ENCODE measurements around the gene NDUFB10.
"Not testable (repeated sequence)": the region's sequence is repeated elsewhere in the genome, so short reads cannot be mapped to it uniquely, and the experiment has no call there.

The NDUFB10 gene

GRCh38 chr16:1953734-1954133 lies 5.6 kb upstream of the NDUFB10 start:
- Histone ChIP-seq H3K4me2 (ENCODE audit: low read length) (no peak overlapping the region), H3K27me3 (ENCODE audit: control insufficient read depth, insufficient read depth, low read length) (no peaks in the 10 kb centered on the region), H3K79me2 (no peaks in the 10 kb centered on the region), H3K27ac (no peak overlapping the region), H3K4me1 (no peaks in the 10 kb centered on the region), H3K4me3 (ENCODE audit: low read depth, low read length) (no peak overlapping the region), H3K36me3 (ENCODE audit: control insufficient read depth, insufficient read depth, low read length) (no peaks in the 10 kb centered on the region), H3K9me3 (ENCODE audit: control insufficient read depth, low read length) (no peaks in the 10 kb centered on the region), H3K9ac (no peak overlapping the region), H2AFZ (no peak overlapping the region)
- no peak for TF ChIP-seq CTCF (IDR thresholded peaks at IDR 0.05)

GRCh38 chr16:1957434-1958142 lies 1.8 kb upstream of the NDUFB10 start:
- H3K36me3 ChIP-seq (ENCODE audit: control insufficient read depth, insufficient read depth, low read length); H3K4me2 ChIP-seq (ENCODE audit: low read length); H3K79me2 ChIP-seq; H3K4me1 ChIP-seq; H3K4me3 ChIP-seq (ENCODE audit: low read depth, low read length); H3K27me3 ChIP-seq (ENCODE audit: control insufficient read depth, insufficient read depth, low read length); H3K9me3 ChIP-seq (ENCODE audit: control insufficient read depth, low read length); H3K27ac ChIP-seq; H2AFZ ChIP-seq; H3K9ac ChIP-seq: not testable (repeated sequence)

- not testable (repeated sequence) for H3K27ac ChIP-seq; H3K36me3 ChIP-seq (ENCODE audit: control insufficient read depth, insufficient read depth, low read length); H3K9me3 ChIP-seq (ENCODE audit: control insufficient read depth, low read length); H3K27me3 ChIP-seq (ENCODE audit: control insufficient read depth, insufficient read depth, low read length); H3K4me2 ChIP-seq (ENCODE audit: low read length); H3K4me1 ChIP-seq; H2AFZ ChIP-seq; H3K79me2 ChIP-seq; H3K9ac ChIP-seq; H3K4me3 ChIP-seq (ENCODE audit: low read depth, low read length)
Measured at GRCh38 chr16:1958143-1958491, 1.2 kb upstream of the NDUFB10 start.

- H2AFZ ChIP-seq: peak overlapping the region; percentile 92
- no peaks in the 10 kb centered on the region for H3K36me3 ChIP-seq (ENCODE audit: control insufficient read depth, insufficient read depth, low read length)
- peak overlapping the region; percentile 74 for H3K4me2 ChIP-seq (ENCODE audit: low read length)
- peaks cover 10% of the 10 kb centered on the region for H3K4me1 ChIP-seq
- H3K9me3 ChIP-seq (ENCODE audit: control insufficient read depth, low read length): no peaks in the 10 kb centered on the region
- H3K27ac ChIP-seq: peak overlapping the region; percentile 75
- H3K4me3 ChIP-seq (ENCODE audit: low read depth, low read length): peak overlapping the region; percentile 91
- no peak overlapping the region for H3K9ac ChIP-seq
- H3K79me2 ChIP-seq: no peaks in the 10 kb centered on the region
- no peaks in the 10 kb centered on the region for H3K27me3 ChIP-seq (ENCODE audit: control insufficient read depth, insufficient read depth, low read length)
- no peak for TF ChIP-seq CTCF (IDR thresholded peaks at IDR 0.05)
Measured at GRCh38 chr16:1958715-1959268, 546 bp upstream of the NDUFB10 start.

- no peaks in the 10 kb centered on the region for H3K79me2 ChIP-seq
- no peaks in the 10 kb centered on the region for H3K9me3 ChIP-seq (ENCODE audit: control insufficient read depth, low read length)
- peak overlapping the region; percentile 75 for H3K4me2 ChIP-seq (ENCODE audit: low read length)
- H3K4me3 ChIP-seq (ENCODE audit: low read depth, low read length): peak overlapping the region; percentile 91
- TF ChIP-seq CTCF (IDR thresholded peaks at IDR 0.05): no peak
- H3K9ac ChIP-seq: no peak overlapping the region
- no peaks in the 10 kb centered on the region for H3K27me3 ChIP-seq (ENCODE audit: control insufficient read depth, insufficient read depth, low read length)
- H3K27ac ChIP-seq: no peak overlapping the region
- no peak overlapping the region for H2AFZ ChIP-seq
- H3K36me3 ChIP-seq (ENCODE audit: control insufficient read depth, insufficient read depth, low read length): no peaks in the 10 kb centered on the region
- peaks cover 10% of the 10 kb centered on the region for H3K4me1 ChIP-seq
Measured at GRCh38 chr16:1960665-1961630, 1.6 kb downstream of the NDUFB10 start.

All from parathyroid adenoma (tissue), 2 donors.